CD4-positive, alpha-beta T cell treated with Interleukin-15 for 4 hours (primary cell): ENCODE data around the gene BMPR1A.

Experiments
- DNase-seq: peaks from one replicate; pipeline ENCODE4 v3.0.0-alpha.2; 2020; ENCODE audit warnings: low spot score

BMPR1A gene

GRCh38 chr10:86956848-86957448 lies 200.5 kb downstream of the BMPR1A start:
- DNase-seq, result no peak

GRCh38 chr10:86957471-86958115 lies 201.2 kb downstream of the BMPR1A start, which contains the start of gene MMRN2:
Gene MMRN2, minus strand, starts transcription at chr10:86957615. Its CDS starts 74 bp downstream, at chr10:86957541.
- DNase-seq, result no peak

- DNase-seq, result no peak
Measured at GRCh38 chr10:86958116-86958900, 201.9 kb downstream of the BMPR1A start, which contains the start of gene SNCG. Gene SNCG, plus strand, starts transcription at chr10:86958599. Its CDS starts 99 bp downstream, at chr10:86958698.

GRCh38 chr10:86958901-86959736 lies 202.7 kb downstream of the BMPR1A start:
- DNase-seq, result no peak

GRCh38 chr10:86959737-86960002 lies 203.3 kb downstream of the BMPR1A start:
- DNase-seq, result no peak

GRCh38 chr10:86960003-86960862 lies 203.8 kb downstream of the BMPR1A start:
- peak; percentile 41 for DNase-seq

GRCh38 chr10:86960863-86961434 lies 204.5 kb downstream of the BMPR1A start:
- DNase-seq, result no peak

- DNase-seq, result no peak
Measured at GRCh38 chr10:86961481-86962091, 205.2 kb downstream of the BMPR1A start.

GRCh38 chr10:86962136-86962980 lies 205.9 kb downstream of the BMPR1A start:
- no peak for DNase-seq

- no peak for DNase-seq
Measured at GRCh38 chr10:86962981-86963310, 206.5 kb downstream of the BMPR1A start.

- DNase-seq, result no peak
Measured at GRCh38 chr10:86963341-86963919, 207.0 kb downstream of the BMPR1A start.

- no peak for DNase-seq
Measured at GRCh38 chr10:86964061-86964846, 207.8 kb downstream of the BMPR1A start.

- no peak for DNase-seq
Measured at GRCh38 chr10:86964847-86965190, 208.4 kb downstream of the BMPR1A start.

GRCh38 chr10:86965986-86966654 lies 209.7 kb downstream of the BMPR1A start:
- DNase-seq, result no peak

- no peak for DNase-seq
Measured at GRCh38 chr10:86967481-86967941, 211.1 kb downstream of the BMPR1A start.

- no peak for DNase-seq
Measured at GRCh38 chr10:86968271-86968993, 212.0 kb downstream of the BMPR1A start, which contains the start of gene ADIRF. Gene ADIRF, plus strand, starts transcription at chr10:86968482. Its CDS starts 63 bp downstream, at chr10:86968545.

- no peak for DNase-seq
Measured at GRCh38 chr10:86968994-86969355, 212.6 kb downstream of the BMPR1A start.
